Medulla oblongata (tissue), 1 donor: ENCODE data around the gene TLK2.
"Not testable (repeated sequence)": the region's sequence is repeated elsewhere in the genome, so short reads cannot be mapped to it uniquely, and the experiment has no call there.

Experiments used
- DNase-seq: peaks from one replicate; pipeline ENCODE4 v3.0.0-alpha.2; 2015; ENCODE audit errors: extremely low spot score

Gene TLK2

DNA sequence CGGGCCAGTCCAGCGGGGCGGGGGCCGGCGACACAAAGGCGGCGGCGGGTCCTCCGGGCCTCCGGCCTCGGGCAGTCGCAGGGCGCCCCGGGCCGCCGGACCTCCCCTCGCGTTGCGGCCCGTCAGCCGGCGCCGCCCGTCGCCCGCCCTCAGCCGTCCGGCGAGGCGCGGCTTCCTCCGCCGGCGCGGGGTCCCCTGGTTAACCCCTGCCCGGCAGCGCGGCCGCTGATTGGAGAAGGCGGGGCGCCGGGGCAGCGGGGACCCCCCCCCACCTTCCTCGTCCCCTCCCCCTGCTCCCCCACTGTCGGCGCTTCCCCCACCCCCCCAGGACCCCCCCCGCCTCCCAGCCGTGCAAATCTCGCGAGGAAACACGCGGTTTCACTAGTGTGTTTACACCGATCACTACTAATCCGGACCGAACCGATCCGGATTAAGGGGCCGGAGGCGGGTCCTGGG is at the start of gene TLK2:
Gene TLK2, plus strand, starts transcription at position 402 of the 456 bp plus-strand sequence. CDS start 2,301 bp downstream, outside the sequence.
- DNase-seq = peak; percentile 70

DNA sequence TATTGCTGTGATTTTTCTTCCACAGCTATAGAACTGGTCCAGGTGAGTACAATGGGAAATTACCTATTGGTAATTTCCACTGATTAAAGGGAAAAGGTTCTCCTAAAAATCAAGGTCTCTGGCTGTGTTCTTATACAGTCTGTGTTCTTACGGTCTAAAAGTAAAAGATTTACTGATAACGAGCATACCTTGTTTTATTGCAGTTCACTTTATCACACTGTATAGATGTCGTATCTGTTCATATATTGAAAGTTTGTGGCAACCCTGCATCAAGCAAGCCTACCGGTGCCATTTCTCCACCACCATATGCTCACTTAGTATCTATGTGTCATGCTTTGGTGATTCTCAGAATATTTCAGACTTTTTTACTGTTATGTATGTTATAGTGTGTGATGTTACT is 43.4 kb upstream of the TLK2 start:
- not testable (repeated sequence) for DNase-seq

DNA sequence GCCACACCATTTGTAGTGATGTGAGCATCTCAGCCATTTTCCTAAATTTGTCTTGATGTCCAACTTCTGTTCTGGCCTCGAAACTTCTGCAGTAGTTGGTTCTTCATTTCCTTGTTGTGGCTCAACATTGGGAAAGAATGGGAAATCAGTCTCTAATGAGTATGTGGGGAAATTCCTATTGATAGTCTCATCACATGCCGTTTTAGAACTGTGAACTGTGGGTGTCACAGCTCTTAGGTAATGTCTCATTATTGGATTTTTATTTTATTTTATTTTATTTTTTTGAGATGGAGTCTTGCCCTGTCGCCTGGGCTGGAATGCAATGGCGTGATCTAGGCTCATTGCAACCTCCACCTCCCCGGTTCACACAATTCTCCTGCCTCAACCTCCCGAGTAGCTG is 37.4 kb upstream of the TLK2 start:
- not testable (repeated sequence) for DNase-seq

DNA sequence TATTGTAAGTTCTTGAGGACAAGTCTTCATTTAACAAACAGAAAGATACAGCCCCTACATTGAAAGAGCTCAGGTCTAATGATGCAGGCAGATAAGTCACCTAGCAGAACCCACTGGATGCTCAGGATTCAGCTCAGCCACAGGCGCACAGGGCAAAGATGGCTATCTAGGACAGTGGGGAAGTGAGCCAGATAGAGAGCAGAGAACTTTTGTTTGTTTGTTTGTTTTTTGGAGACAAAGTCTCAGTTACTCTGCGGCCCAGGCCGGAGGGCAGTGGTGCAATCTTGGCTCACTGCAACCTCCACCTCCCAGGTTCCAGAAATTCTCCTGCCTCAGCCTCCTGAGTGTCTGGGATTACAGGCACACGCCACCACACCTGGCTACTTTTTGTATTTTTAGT is 34.6 kb upstream of the TLK2 start:
- no peak for DNase-seq

DNA sequence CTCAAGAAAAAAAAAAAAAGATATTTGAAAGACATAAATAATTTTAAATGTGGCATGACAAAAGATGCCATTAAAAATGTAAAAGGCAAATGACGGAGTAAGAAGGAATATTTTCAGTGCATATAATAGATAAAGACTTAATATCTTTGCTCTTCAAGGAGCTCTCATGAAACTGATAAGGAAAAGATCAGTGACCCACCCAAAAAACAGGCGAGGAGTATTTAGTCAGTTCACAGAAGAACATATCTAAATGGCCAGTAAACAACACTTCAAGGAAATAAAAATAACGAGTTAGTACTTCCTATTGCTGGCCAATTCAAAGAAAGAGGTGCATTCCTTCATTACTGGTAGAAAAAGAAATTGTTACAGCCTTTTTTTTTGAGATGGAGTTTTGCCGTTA is 32.8 kb upstream of the TLK2 start:
- DNase-seq = not testable (repeated sequence)

DNA sequence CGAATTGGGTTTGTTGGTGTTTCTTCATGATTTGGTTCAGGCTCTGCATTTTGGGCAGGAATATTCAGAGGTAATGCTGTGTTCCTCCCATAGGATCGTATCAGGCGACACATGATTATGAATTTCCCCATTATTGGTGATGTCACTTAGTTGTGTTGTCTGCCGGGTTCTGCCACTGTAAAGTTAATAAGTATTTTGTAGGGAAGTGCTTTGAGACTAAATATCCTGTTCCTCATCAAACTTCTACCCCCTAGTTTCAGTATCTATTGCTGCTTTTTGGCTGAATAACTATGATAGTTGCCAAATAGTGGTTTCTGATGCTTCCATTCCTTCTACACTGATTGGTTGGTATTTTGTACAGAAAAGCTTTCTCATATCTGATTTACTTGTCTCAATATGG is 26.4 kb upstream of the TLK2 start:
- not testable (repeated sequence) for DNase-seq

DNA sequence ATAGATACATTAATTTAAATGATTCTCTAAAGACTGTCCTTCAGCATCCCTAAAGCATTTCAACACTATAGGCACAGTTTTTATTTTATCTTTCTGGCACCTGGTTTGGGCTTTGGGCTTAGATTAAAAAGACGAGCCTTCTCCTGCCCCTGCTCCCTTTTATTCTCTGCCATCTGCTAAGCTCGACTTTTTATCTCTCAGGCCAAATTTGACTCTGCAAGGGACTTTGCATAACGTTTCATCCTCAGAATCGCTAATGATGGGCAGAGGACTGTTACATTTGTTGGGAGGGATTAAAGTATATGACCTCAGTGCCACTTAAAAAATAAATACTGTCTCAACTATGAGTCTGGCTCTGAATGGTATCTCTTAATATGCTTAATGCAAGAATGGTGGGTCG is 25.6 kb upstream of the TLK2 start:
- DNase-seq = not testable (repeated sequence)

DNA sequence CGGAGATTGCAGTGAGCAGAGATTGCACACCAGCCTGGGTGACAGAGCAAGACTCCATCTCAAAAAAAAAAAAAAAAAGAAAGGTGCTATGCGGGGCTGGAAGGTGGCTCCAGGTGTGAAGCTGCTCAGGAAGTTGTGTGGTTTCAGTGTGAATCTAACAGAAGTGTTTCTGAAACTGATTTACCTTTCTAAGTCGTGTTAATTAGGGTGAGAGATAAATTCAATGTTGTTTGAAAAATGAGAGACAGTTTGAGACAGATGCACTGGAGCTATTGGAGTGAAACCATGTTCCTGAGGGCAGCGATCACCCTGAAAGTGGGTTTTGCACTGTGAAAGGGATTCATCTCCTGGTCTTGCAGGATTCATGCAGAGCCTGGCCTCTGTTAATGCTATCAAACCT is 25.0 kb upstream of the TLK2 start:
- DNase-seq = not testable (repeated sequence)

DNA sequence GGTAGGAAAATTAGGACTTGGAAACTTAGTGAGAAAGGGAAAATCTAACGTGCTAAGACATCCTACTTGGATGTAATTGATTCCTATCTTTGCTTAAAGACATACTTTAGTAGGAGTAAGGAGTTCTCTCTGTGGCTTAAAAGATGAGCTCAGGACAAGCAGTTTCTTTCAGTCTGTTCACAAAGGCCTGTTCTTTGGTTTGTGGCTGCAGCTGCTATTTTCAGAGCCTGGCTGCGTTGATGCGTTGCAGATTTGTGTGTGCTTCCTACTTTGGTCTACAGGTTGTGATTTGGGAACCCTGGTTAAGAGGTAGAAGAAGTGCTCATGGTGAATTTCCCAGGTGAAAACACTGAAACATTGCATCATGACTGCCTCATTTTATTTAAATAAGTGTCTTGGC is 24.5 kb upstream of the TLK2 start:
- DNase-seq = peak; percentile 23

DNA sequence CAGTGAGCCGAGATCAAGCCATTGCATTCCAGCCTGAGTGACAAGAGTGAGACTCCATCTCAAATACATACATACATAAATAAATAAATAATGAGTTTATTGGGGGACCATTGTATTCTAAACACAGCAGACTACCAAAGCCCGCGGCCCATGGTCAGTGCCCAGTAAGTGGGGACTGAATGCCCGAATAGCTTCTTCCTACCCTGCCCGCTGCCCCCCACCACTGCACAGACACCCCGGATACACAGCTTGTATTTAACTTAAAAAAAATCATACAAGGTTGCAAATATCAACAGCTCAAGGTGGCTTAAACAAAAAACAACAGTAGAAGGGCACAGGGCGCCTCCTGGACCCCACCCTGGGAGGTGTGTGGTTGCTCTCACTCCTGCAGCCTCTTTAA is 22.6 kb upstream of the TLK2 start:
- DNase-seq = no peak

DNA sequence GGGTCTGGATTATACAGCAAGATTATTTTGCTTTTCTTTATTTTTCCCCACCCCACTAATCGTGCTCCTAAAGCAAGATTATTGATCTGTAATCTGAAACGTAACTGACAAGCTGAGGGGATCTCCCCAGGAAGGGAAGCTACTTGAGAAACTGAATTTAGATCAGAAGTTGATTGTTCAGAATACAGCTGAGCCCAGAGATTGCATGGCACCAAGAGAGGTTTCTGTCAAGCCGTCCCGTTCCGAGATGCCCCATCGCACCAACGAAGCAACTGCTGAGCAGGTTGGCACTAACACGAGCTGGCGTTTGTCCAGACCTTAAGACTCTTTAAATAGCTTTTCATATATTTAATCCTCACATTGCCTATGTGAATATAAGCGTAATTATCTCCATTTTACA is 20.1 kb upstream of the TLK2 start:
- not testable (repeated sequence) for DNase-seq

DNA sequence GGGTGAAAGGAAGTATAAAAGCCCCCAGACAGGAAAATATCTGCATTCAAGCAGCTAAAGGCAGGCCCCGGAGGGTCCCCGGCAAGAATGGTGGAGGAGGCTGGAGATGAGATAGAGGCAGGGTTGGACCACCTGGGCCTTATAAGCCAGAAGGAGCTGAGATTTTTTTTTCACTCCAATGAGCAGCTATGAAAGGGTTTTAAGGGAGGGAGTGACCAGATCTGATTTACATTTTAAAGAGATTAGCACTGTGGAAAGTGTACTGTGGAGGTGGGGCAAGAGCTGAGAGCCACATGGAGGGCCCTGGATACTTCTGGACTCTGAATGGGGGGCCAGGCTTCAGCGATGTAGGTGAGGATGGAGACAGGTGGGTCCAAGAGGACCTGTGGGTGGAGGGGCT is 14.2 kb upstream of the TLK2 start:
- DNase-seq = not testable (repeated sequence)

DNA sequence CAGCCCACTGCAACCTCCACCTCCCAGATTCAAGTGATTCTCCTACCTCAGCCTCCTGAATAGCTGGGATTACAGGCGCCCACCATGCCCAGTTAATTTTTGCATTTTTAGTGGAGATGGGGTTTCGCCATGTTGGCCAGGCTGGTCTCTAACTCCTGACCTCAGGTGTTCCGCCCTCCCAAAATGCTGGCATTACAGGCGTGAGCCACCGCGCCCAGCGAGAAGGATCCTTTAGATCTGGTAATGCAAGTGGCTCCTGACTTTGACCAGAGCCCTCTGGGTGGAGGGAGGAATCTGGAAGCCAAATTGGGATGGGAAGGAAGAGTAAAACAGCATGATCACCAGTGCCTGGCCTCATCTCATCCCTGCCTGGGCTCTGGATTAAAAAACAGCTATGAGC is 13.4 kb upstream of the TLK2 start:
- DNase-seq = not testable (repeated sequence)

DNA sequence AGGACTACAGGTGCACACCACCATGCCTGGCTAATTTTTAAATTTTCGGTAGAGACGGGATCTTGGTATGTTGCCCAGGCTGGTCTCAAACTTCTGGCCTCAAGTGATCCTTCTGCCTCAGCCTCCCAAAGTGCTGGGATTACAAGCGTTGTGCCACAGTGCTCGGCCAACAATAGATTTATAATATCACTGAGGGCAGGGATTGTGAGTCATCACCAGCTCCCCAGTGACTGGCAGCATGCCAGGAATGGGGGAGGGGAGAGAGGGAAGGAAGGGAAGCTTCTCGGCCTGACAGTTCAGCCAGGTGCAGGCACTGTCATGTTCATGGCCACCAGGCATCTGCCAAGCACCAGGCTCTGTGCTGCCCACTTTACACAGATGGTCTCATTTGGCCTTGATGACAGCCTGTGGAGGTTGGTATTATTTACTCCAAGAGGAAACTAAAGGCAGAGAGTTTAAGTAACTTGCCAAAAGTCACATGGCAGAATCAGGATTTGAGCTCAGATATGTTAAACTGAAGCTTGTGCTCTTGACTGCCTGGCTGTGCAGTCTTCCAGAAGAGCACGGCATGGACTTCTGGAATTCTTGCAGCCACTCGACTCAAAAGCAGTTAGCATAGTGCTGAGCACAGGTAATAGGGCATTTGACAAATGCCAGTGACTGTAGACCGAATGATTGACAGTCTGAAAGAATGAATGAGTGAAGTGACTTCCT is 7.8 kb upstream of the TLK2 start:
- DNase-seq = peak; percentile 50

DNA sequence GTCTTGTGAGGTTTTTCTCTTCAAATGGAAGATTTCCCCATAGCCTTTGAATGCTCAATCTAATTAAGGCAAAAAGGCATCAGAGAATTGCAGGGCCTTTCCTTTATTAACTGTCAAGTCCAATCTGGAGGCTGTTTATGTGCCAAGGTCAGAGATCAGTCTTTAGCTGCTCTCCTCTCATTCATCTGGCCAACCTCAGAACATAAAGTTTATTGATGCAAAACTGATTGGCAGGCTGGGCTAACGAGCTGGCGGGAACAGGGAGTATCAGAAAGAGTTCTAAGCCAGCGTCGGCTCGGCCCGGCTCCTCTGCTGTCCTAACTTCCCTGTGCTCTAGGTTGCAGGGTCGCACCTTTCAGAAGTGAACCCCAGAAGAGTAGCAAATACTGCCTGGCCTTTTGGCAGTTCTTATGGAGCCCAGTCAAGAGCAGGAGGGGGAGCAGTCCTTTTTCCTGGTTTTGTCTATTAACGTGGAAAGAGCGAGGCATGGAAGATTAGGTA is 7.2 kb upstream of the TLK2 start:
- not testable (repeated sequence) for DNase-seq

DNA sequence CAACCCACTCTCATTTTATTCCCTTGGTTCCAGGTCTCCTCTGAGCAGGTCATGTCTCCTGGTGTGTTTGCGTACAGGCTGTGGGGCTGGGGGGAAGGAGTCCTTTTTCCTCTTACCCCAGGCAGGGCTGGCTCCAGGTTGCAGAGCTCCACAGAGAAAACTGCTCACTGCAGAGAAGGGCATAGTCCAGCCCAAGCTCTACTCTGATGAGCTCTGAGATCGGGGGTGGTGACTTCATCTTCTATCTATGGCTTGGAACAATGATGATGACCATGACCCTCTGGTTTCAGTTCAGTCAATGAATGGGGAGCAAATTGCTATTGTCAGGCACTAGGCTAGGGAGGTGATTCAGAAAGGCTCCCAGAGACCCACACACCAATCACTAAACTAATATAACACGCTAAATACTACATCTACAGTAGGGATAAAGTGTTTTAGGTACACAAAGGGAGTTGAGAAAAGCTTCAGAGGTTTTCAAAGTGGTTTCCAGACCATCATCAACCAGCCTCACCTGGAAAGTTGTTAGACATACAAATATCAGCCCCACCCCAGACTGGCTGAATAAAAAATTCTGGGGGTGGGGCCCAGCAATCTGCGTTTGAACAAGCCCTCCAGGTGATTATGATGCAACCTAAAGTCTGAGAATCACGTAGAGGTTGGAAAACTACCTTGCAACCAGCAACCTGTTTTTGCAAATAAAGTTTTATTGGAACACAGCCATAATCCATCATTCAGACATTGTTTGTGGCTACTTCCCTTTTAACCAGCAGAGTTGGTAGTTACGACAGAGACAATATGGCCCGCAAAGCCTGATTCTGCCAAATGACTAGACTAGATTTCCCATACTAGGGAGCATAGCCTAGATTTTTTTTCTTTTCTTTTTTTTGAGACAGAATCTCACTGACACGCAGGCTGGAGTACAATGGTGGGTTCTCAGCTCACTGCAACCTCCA is 5.3 kb upstream of the TLK2 start:
- not testable (repeated sequence) for DNase-seq

DNA sequence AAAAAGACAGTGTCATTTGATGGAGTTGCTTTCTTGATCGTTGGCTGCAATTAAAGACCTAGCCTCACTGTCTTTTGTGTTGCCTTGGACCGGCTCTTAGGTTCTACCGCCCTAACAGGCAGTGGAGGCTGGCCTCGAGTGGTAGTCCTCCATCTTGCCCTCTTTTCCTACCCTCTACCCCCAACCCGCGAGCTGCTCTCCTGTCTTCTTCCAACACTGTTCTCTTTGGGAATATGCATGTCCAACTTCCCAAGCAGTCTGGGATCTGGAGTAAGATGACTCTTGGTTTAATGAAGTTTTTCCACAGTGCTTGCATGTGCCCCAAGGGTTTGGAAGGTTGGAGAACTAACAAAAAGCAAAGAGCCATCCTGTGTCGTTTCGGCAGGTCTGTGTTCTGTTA is 1.5 kb upstream of the TLK2 start:
- peak; percentile 3 for DNase-seq

DNA sequence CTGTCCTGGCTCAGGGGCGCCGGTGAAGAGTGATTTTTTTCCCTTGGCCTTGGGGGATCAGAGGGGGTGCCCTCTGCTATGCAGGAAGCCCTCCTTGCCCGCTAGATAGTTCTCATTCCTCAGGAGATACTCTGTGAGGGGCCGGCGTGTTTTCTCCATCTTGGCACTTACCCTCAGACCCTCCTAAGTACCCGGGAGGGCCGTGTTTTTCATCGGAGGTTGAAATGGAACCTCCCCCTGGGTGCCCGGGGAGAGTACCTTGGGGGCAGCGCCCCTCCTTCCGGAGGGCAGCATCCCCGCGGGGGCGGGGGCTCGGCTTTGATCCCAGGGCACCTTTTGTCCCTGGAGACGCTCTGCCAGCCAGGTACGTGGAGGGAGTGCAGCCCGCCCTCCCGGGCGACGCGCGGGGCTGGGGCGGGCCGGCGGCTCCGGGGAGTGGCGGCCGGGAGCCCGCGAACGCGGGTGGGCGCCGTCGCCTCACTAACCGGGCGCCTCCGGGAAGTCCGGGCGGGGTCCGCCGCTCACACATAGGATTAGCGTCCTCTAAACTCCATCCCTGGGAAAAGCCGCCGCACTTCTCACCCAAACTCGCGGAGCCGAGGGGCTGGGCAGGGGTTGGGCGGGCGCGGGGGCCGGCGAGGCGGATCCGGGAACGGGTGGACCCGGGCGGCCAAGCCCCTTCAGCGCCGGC is 762 bp upstream of the TLK2 start:
- peak; percentile 22 for DNase-seq

DNA sequence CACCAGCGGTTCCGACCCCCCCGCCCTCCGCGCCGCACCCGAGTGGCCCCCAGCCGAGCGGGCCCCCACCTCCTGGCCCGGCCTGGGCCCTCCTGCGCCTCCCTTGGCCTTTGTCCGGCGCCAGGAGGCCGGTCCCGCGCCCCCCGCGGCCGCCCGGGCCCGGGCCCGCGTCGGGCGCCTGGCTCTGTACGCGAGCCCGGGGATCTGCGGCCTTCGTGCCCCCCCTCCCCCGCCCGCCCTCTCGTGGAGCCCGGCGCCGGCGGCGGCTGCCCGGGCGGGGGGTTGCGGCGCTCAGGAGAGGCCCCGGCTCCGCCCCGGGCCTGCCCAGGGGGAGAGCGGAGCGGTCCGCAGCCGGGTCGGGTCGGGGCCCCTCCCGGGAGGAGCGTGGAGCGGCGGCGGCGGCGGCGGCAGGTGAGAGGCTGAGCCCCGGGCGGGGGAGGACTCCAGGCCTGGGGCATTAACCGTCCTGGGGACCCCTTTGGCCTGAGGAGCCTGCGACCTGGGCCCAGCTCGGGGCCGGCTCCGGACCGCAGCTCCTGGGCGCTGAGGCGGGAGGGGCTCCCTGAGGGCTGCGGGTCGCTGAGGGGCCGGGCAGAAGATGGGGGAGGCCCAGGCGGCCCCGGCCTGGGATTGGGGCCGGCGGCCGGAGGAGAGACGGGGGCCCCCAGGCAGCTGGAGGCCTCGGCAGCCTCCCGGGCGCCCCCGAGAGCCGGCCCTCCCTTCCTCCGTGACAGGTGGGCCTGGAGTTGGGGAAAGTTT is 434 bp downstream of the TLK2 start:
- DNase-seq = peak; percentile 14

DNA sequence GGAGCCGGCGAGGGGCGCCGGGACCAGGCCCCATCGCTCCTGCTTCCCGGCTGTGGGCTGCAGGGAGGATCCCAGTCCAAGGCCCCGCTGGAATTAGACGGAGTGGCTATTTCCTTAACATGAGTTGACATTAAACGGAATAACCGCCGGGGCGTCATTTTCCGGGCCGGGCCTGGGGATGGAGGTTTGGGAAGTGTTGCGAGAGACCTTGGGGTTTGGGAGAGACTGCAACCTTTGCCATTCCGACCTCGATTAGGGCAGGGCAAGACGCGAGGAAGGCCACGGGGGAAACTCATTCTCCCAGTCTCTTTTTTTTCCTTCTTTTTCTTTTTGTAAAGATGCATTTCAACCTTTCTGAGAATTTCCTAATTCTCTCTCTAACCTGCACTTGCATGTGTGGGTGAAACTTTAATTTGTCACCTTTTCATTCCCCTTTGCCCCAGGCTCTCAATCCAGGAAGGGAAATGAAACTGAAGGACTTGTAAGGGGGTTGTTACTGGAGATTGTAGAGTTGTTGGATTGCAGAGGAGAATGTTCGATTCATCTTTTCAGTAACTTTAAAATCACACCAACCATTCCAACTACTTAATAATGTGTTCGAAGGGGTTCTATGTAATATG is 1.1 kb downstream of the TLK2 start:
- peak; percentile 24 for DNase-seq

DNA sequence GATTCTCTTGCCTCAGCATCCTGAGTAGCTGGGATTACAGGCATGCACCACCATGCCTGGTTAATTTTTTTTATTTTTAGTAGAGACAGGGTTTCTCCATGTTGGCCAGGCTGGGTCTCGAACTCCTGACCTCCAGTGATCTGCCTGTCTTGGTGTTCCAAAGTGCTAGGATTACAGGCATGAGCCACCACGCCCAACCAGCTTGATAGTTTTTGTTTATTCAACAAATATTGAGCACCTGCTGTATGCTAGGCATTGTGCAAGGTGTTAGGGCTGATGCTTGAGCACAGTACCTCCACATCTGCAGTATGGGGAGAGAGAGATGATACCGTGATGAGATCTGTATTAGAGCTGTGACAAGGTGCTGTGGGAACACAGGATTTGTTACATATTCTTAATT is 3.9 kb downstream of the TLK2 start:
- not testable (repeated sequence) for DNase-seq
